ENCODE results near the gene CRACR2B. TPM values are rescaled to one million over a fixed set of nuclear protein-coding genes. Genes with fewer than 3 reads are reported as not detected.

The CRACR2B gene
- total and polyA plus RNA-seq, 2 of the 13 experiments (the other 11 are each of a cell fraction or from before 2014, with no cell fraction given) = 14.9 to 21.0 TPM

DNA sequence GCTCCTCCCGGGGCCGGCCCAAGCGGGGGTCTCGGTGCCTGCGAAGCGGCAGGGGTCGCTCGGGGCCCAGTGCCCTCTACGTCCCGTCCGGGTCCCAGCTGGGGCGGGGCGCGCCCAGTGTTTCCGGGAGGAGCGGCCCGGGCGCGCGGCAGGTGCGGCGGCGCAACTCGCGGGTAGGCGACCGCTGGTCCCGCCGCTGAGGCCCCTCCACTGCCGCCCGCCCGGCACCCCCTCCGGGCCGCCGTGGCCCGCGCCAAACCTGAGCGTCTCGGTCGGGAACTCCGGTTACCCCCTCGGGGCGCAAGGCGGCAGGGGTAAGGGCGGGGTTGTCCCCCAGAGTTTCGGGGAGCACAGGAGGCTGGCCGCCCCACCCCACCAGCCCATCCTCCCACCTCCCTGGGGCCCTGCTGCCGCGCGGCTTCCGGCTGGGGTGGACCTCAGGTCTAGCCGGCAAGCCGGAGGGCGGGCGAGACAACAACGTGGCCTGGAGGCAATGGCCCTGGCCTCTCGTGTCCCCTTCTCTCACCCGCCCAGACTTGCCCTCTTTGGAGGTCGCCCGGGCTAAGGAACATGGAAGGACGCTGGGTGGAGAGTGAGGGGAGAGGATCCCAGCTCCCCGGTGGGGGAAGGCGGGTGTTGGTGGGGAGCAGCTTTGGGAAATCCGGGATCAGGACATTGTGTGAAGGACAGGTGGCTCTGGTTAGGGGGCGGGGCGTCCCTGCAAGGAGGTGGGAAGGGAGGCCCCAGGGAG lies 398 bp upstream of the CRACR2B start (continued):
- peak; percentile 55; the same call in 1 of the 2 replicates for TF ChIP-seq HES4 (CRISPR knock-in tag; IDR thresholded peaks at IDR 0.05; ENCODE audit: borderline replicate concordance)
- 0 out of 2 replicates have a peak, but pooled peaks have one; percentile 29 for TF ChIP-seq ZNF724P (CRISPR knock-in tag; IDR thresholded peaks at IDR 0.05; ENCODE audit: borderline replicate concordance)
- TF ChIP-seq ASH2L (IDR thresholded peaks at IDR 0.05; ENCODE audit: insufficient read length, low read depth, low read length) = peak; percentile 27
- TF ChIP-seq, protein P1, sequence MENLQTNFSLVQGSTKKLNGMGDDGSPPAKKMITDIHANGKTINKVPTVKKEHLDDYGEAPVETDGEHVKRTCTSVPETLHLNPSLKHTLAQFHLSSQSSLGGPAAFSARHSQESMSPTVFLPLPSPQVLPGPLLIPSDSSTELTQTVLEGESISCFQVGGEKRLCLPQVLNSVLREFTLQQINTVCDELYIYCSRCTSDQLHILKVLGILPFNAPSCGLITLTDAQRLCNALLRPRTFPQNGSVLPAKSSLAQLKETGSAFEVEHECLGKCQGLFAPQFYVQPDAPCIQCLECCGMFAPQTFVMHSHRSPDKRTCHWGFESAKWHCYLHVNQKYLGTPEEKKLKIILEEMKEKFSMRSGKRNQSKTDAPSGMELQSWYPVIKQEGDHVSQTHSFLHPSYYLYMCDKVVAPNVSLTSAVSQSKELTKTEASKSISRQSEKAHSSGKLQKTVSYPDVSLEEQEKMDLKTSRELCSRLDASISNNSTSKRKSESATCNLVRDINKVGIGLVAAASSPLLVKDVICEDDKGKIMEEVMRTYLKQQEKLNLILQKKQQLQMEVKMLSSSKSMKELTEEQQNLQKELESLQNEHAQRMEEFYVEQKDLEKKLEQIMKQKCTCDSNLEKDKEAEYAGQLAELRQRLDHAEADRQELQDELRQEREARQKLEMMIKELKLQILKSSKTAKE (CRISPR knock-in tag; IDR thresholded peaks at IDR 0.05; ENCODE audit: borderline replicate concordance) = peak; percentile 54; the same call in 1 of the 2 replicates
- TF ChIP-seq ZBTB42 (CRISPR knock-in tag; IDR thresholded peaks at IDR 0.05) = peak; percentile 38; the same call in 1 of the 2 replicates
- peak; percentile 10; the same call in 1 of the 2 replicates for TF ChIP-seq NFYC (CRISPR knock-in tag; IDR thresholded peaks at IDR 0.05)
- TF ChIP-seq BORCS8-MEF2B (CRISPR knock-in tag; IDR thresholded peaks at IDR 0.05) = peak; percentile 50; the same call in 1 of the 2 replicates
- TF ChIP-seq, protein P2, sequence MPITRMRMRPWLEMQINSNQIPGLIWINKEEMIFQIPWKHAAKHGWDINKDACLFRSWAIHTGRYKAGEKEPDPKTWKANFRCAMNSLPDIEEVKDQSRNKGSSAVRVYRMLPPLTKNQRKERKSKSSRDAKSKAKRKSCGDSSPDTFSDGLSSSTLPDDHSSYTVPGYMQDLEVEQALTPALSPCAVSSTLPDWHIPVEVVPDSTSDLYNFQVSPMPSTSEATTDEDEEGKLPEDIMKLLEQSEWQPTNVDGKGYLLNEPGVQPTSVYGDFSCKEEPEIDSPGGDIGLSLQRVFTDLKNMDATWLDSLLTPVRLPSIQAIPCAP (CRISPR knock-in tag; IDR thresholded peaks at IDR 0.05; ENCODE audit: low read depth) = no peak
- TF ChIP-seq, protein P3, sequence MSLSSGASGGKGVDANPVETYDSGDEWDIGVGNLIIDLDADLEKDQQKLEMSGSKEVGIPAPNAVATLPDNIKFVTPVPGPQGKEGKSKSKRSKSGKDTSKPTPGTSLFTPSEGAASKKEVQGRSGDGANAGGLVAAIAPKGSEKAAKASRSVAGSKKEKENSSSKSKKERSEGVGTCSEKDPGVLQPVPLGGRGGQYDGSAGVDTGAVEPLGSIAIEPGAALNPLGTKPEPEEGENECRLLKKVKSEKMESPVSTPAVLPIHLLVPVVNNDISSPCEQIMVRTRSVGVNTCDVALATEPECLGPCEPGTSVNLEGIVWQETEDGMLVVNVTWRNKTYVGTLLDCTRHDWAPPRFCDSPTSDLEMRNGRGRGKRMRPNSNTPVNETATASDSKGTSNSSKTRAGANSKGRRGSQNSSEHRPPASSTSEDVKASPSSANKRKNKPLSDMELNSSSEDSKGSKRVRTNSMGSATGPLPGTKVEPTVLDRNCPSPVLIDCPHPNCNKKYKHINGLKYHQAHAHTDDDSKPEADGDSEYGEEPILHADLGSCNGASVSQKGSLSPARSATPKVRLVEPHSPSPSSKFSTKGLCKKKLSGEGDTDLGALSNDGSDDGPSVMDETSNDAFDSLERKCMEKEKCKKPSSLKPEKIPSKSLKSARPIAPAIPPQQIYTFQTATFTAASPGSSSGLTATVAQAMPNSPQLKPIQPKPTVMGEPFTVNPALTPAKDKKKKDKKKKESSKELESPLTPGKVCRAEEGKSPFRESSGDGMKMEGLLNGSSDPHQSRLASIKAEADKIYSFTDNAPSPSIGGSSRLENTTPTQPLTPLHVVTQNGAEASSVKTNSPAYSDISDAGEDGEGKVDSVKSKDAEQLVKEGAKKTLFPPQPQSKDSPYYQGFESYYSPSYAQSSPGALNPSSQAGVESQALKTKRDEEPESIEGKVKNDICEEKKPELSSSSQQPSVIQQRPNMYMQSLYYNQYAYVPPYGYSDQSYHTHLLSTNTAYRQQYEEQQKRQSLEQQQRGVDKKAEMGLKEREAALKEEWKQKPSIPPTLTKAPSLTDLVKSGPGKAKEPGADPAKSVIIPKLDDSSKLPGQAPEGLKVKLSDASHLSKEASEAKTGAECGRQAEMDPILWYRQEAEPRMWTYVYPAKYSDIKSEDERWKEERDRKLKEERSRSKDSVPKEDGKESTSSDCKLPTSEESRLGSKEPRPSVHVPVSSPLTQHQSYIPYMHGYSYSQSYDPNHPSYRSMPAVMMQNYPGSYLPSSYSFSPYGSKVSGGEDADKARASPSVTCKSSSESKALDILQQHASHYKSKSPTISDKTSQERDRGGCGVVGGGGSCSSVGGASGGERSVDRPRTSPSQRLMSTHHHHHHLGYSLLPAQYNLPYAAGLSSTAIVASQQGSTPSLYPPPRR (CRISPR knock-in tag; IDR thresholded peaks at IDR 0.05; ENCODE audit: borderline replicate concordance) = peak; percentile 38; the same call in 1 of the 2 replicates
- TF ChIP-seq, protein P4, sequence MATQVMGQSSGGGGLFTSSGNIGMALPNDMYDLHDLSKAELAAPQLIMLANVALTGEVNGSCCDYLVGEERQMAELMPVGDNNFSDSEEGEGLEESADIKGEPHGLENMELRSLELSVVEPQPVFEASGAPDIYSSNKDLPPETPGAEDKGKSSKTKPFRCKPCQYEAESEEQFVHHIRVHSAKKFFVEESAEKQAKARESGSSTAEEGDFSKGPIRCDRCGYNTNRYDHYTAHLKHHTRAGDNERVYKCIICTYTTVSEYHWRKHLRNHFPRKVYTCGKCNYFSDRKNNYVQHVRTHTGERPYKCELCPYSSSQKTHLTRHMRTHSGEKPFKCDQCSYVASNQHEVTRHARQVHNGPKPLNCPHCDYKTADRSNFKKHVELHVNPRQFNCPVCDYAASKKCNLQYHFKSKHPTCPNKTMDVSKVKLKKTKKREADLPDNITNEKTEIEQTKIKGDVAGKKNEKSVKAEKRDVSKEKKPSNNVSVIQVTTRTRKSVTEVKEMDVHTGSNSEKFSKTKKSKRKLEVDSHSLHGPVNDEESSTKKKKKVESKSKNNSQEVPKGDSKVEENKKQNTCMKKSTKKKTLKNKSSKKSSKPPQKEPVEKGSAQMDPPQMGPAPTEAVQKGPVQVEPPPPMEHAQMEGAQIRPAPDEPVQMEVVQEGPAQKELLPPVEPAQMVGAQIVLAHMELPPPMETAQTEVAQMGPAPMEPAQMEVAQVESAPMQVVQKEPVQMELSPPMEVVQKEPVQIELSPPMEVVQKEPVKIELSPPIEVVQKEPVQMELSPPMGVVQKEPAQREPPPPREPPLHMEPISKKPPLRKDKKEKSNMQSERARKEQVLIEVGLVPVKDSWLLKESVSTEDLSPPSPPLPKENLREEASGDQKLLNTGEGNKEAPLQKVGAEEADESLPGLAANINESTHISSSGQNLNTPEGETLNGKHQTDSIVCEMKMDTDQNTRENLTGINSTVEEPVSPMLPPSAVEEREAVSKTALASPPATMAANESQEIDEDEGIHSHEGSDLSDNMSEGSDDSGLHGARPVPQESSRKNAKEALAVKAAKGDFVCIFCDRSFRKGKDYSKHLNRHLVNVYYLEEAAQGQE (IDR thresholded peaks at IDR 0.05; ENCODE audit: borderline replicate concordance in 1 of 2, low read depth in 1 of 2, low read length in 2 of 2) = no peak
- TF ChIP-seq ZNF30 (CRISPR knock-in tag; IDR thresholded peaks at IDR 0.05) = peak; percentile 43; the same call in 1 of the 2 replicates
- peak; percentile 86; the same call in 1 of the 2 replicates for TF ChIP-seq CBX5 (CRISPR knock-in tag; IDR thresholded peaks at IDR 0.05; ENCODE audit: borderline replicate concordance)
- peak; percentile 65; the same call in 1 of the 2 replicates for TF ChIP-seq MEF2D (CRISPR knock-in tag; IDR thresholded peaks at IDR 0.05)
- no peak for TF ChIP-seq MAZ (IDR thresholded peaks at IDR 0.05; ENCODE audit: borderline replicate concordance, low read depth, low read length)
- TF ChIP-seq MAZ (CRISPR knock-in tag; IDR thresholded peaks at IDR 0.05; ENCODE audit: low read depth) = 0 out of 2 replicates have a peak, but pooled peaks have one; percentile 47
- TF ChIP-seq HNF4A (CRISPR knock-in tag; IDR thresholded peaks at IDR 0.05) = peak; percentile 34

Measured in HepG2 (cell line).